HG02678 (cell line): Measurements from ENCODE around the gene COL9A2.

Source experiments
- ATAC-seq: cut with Tn5 transposase; IDR thresholded peaks from one replicate; pipeline ENCODE4 v1.9.1; 2021; ENCODE audit warnings: mild to moderate bottlenecking, moderate library complexity; ENCODE audit not compliant: unreplicated experiment

COL9A2 gene

GRCh38 chr1:40318970-40319621 is 2.0 kb upstream of the COL9A2 start:
- ATAC-seq, result no peak

GRCh38 chr1:40318476-40318875 is 1.4 kb upstream of the COL9A2 start:
- ATAC-seq, result no peak

DNA sequence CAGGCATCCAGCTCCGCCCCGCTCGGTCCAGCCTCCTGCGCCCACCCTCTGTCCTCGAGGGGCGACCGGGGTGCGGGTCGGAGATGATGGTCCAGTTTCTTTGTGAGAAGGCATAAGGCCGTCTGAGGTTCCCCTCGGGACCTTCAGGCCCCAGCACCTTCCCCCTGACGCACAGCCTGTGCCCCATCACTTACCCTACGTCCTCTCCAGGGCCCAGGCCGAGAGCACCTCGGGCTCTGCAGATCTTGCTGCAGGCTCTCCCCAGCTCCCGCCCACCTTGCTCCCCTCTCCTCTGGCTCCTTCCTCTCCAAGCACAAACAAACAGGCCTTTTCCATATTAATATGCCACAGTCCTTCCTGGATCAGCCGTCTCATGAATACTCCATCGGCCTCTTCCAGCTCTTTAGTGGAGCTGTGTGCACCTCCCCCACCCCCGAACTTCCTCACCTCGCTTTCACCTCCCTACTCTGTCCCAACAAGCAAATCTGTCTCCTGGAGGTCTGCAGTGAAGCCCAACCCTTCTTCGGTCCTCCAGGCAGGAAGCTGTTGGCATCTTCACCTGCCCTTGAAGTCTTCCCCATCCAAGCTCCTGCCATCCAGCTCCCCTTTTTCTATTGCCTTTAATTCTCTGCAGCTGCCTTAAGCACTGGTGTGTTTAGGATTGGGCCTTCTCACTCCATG is 448 bp upstream of the COL9A2 start:
- no peak for ATAC-seq

DNA sequence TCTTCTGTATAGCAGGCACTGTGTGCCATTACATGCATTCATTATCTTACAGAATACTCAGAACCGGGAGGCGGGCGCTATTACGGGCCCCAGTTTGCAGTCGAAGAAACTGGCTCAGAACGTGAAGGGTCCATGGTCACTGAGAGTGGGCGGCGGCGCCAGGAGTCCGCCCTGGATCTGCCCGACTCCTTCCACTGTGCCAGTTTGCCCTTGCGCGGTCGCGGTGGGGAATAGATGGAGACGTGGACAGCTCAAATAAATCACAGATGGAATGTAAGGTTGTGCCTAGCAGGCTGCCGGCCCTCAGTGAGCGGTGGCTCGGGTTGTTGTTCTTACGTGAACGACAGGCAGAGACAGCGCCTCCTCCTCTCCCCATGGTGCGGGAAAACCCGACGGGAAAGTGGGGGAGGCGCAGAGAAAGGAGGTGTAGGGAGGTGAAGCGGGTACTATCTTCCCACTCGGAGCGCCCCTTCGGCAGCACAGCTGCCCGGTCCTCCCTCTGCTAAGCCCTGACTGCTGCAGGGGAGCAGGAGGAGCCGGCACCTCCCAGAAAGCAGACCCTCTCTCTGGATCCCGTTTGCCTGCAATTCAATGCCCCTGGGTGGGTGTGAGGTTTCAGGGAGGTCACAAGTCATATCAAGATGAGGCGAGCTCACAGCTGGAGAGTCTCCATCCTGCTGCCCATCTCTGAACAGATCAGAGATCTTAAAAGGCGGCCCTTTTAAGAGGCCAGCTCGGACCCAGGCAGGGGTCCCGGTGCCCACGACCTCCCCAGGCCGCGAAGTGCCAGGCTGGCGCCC is 1.1 kb downstream of the COL9A2 start:
- no peak for ATAC-seq

- ATAC-seq, result peak; percentile 42
Measured at GRCh38 chr1:40315239-40315794, 1.8 kb downstream of the COL9A2 start.

- no peak for ATAC-seq
Measured at GRCh38 chr1:40314721-40315238, 2.3 kb downstream of the COL9A2 start.

GRCh38 chr1:40313958-40314720 is 2.9 kb downstream of the COL9A2 start:
- ATAC-seq, result no peak

DNA sequence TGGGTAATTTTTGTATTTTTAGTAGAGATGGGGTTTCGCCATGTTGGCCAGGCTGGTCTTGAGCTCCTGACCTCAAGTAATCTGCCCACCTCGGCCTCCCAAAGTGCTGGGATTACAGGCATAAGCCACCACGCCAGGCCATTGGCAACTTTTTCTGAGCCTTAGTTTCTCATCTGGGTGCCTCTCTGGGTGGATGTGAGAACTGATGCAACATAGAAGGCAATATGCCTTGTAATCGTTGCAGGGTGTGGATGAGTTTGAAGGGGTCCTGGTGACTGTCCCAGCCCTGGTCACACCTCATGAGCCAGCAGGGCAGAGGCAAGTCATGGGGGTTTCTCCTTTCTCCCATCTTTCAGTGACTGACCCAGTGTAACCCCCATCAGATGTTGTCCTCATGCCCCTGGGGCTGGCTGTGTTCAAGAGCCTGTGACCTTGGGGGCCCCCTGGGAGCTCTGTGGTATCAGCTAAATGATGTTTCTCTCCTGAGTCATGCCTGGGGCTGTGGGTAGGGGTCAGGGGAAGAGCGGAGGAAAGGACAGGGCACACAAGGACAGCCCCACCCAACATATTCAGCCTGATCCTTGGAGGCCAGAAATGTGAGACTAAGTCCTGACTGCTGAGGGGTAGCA is 3.6 kb downstream of the COL9A2 start:
- no peak for ATAC-seq

DNA sequence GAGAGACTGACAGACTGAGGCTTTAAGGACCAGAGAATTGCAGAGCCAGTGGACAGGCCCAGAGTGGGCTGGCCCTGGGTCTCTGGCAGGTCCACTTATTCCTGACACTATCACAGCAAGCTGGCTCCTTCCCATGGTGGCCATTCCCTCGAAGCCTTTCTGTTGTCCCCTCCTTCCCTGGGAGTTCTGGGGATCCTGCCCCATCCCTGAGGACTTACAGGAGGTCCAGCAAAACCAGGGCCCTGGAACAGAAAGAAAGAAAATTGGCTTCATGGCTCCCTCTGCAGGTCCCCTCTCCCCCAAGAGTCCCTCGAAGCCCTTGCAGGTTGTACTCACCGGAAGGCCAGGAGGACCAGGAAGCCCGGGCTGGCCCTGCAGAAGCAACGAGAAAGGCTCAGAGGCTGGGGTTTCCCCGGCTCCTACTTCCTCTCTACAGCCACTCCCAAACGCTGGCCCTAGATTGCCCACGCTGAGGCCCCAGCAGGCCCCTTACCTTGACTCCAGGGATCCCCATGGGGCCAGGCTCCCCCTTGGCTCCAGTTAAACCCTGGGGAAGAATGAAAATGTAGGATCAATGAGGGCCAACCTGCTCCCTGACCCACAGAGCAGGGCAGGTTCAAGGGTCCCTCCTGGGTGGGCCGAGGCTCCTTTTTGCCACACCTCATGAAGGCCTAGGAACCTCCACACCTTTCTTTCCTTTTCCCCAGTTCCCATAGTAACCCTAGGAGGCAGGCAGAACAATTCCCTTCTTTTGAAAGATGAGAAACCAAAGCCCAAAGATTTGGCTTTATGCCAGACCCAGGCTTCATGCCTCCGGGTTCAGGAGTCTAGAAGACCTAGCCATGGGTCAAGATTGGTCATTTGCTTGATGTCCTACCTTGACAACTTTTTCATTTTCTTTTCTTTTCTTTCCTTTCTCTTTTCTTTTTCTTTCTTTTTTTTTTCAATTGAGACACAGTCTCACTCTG is 4.6 kb downstream of the COL9A2 start:
- ATAC-seq, result peak; percentile 48

DNA sequence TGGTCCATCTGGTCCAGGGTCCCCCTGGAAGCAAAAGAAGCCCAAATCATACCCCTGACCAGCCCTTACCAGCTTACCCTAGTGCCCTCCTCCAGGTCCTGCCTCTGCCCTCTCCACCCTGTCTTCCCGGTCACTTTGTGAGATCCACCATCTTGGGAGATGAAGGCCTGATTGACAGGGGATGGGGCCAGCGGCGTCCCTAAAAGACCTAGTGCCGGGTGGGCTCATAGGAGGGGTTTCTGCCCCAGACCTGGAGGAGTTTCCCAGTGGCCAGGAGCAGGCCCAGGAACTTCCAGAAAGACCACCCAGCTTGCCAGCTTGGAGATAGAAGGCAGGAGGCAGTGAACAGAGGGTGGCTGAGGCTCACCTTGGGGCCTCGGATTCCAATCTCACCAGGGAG is 5.4 kb downstream of the COL9A2 start:
- ATAC-seq, result no peak

GRCh38 chr1:40310983-40311642 is 6.0 kb downstream of the COL9A2 start:
- no peak for ATAC-seq

- ATAC-seq, result no peak
Measured at GRCh38 chr1:40310129-40310461, 7.0 kb downstream of the COL9A2 start.

DNA sequence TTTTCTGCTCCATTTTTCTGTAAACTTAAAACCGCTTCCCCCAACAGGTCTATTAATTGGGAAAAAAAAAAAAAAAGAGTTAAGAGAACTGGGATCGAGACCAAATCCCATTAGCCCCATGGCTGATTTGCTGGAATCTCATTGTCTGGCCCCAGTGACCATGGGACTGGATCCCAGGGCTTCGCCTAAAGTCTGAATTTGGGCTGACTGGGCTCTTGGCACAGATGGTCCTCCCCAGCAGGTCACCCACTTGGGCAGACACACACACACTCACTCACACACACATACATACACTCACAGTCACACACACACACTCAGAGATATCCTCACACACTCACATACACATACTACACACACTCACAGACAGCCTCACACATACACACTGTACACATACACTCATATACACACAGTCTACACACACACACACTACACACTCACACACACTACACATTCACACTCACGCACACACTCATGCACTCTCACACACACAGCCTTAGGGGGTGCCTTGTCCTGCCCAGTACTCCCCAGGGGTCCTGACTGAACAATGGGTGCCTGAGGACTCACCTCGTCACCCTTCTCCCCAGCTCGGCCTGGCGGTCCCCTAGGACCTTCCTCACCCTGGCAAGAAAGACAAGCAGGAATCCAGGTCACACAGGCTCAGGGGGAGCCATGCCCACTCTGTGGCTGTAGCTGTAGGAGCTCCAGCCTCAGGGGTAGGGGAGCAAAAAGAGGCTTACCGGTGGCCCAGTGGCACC is 7.5 kb downstream of the COL9A2 start:
- no peak for ATAC-seq

DNA sequence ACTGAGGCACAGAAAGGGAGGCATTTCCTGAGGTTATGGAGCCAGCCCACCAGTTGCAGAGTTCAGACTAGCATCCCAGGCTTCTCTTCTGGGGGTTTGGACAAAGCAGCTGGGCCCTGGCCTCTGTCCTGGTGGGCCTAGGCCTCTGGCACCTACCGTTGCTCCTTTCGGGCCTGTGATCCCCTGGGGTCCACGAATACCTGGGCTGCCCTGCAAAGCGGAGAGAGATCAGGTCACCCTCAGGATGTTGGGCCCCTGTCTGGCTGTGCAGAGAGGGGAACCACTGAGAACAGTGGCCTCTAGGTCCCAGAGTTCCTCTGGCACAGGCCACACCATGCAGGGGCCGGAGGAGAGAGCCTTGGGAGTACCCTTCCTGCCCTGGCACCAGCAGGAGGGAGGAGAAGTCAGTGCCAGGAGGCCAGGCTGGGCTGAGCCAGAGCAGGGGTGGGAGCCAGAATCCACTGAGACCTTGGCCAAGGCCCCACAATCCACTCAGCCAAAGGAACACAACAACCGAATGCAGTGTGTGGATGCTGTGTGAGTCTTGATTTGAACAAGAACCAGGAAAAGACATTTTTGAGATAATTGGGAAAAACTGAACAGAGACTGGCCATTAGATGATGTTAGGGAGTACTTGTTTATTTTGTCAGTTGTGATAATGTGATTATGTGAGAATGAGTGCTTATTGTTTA is 8.9 kb downstream of the COL9A2 start:
- ATAC-seq, result no peak

DNA sequence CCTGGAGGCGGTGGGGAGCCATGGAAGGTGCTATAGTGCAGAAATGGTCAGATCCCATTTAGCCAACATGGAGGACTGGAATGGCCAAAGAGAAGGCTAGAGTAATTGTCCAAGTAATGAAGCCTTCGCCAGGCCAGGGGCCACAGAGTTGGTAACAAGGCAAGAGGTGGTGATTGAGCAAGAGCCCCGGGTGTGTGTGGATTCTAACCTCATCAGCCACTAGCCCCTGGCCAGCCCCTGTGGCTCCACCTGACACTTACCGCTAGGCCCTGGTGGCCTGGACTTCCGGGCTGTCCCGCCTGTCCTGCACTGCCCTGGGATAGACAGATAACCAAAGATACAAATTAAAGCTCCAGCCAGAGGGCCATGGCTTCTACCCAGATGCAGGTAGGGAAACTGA is 9.9 kb downstream of the COL9A2 start:
- ATAC-seq, result no peak

DNA sequence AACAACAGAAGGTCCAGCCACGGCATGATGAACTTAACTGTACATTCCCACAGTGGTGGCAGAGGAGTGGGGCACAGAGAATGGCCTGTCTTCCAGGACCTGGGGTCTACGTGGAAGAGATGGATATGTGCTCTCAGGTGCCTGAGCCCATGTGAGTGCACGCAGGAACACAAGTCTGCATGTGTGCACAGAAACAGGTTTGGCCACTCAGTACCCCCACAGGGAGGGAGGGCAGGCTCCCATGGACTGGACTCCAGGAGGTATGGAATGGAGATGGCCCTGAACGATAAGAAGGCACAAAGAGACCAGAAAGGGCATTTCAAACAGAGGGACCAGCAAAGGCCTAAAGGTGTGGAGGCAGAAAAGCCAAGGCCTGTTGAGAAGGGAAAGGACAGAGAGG is 10.8 kb downstream of the COL9A2 start:
- no peak for ATAC-seq

- ATAC-seq, result no peak
Measured at GRCh38 chr1:40305871-40306270, 11.2 kb downstream of the COL9A2 start.
